NCI-H748 (cell line): ENCODE measurements around the gene NOD2.

Experiments
- DNase-seq: peaks from one replicate; lab custom pipeline; 2025; ENCODE audit not compliant: unreplicated experiment; lab: John Stamatoyannopoulos, UW

Gene NOD2

GRCh38 chr16:50690177-50690576, 3.2 kb upstream of the NOD2 start:
- no peak for DNase-seq

GRCh38 chr16:50692644-50692998, 785 bp upstream of the NOD2 start:
- no peak for DNase-seq

GRCh38 chr16:50694206-50694605, 800 bp downstream of the NOD2 start:
- DNase-seq, result no peak

- DNase-seq, result no peak
Measured at GRCh38 chr16:50695017-50696000, 1.9 kb downstream of the NOD2 start.

- no peak for DNase-seq
Measured at GRCh38 chr16:50696126-50696525, 2.7 kb downstream of the NOD2 start.

- no peak for DNase-seq
Measured at GRCh38 chr16:50696575-50697420, 3.4 kb downstream of the NOD2 start.

GRCh38 chr16:50697421-50697715, 4.0 kb downstream of the NOD2 start:
- no peak for DNase-seq

- no peak for DNase-seq
Measured at GRCh38 chr16:50697881-50698767, 4.7 kb downstream of the NOD2 start.

GRCh38 chr16:50699326-50700159, 6.1 kb downstream of the NOD2 start:
- no peak for DNase-seq

- no peak for DNase-seq
Measured at GRCh38 chr16:50702725-50703124, 9.3 kb downstream of the NOD2 start.

GRCh38 chr16:50704245-50704644, 10.8 kb downstream of the NOD2 start:
- DNase-seq, result no peak

- DNase-seq, result no peak
Measured at GRCh38 chr16:50705436-50706110, 12.2 kb downstream of the NOD2 start.

GRCh38 chr16:50706250-50706649, 12.8 kb downstream of the NOD2 start:
- no peak for DNase-seq

- DNase-seq, result no peak
Measured at GRCh38 chr16:50708373-50709060, 15.1 kb downstream of the NOD2 start.

GRCh38 chr16:50709061-50709684, 15.8 kb downstream of the NOD2 start:
- DNase-seq, result no peak

- DNase-seq, result no peak
Measured at GRCh38 chr16:50709980-50710379, 16.6 kb downstream of the NOD2 start.

GRCh38 chr16:50711040-50711439, 17.6 kb downstream of the NOD2 start:
- no peak for DNase-seq

- DNase-seq, result no peak
Measured at GRCh38 chr16:50711862-50712559, 18.6 kb downstream of the NOD2 start.
